Measurements from ENCODE around the gene NUP210.

Gene NUP210

DNA sequence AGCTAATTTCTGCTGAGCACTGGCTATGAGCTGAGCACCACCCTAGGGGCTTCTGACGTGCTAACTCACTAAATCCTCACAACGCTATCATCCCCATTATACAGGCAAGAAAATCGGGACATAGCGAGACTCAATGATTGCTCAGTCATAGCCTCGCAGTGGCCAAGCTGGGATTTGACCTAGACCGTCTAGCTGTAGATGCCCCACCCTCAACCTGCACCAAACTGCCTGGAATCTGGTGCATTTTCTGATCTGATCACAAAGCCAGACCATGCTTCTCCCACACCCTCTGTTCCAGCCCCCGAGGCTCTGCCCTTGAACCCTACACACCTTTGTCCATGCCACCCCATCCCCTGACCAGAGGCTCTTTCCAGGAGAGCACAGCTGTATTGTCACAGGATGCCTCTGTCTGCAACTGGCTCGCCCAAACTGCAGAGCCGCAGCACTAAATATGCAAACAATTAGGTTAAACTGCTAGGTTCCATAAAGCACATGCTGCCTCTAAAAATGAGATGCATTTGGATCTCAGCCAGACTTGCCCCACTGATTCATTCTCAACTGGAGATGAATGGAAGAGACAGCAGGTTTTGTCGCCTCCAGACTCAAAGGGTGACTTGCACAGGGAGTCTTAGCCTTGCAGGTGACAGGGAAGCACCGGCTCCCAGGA is 95.2 kb downstream of the NUP210 start:
- DNase-seq (ENCODE audit: low read depth, low spot score): no peak

GRCh38 chr3:13323822-13324221 is 96.3 kb downstream of the NUP210 start:
- no peak for DNase-seq (ENCODE audit: low read depth, low spot score)

- DNase-seq (ENCODE audit: low read depth, low spot score): no peak
Observed at GRCh38 chr3:13322324-13322723, 97.8 kb downstream of the NUP210 start.

DNA sequence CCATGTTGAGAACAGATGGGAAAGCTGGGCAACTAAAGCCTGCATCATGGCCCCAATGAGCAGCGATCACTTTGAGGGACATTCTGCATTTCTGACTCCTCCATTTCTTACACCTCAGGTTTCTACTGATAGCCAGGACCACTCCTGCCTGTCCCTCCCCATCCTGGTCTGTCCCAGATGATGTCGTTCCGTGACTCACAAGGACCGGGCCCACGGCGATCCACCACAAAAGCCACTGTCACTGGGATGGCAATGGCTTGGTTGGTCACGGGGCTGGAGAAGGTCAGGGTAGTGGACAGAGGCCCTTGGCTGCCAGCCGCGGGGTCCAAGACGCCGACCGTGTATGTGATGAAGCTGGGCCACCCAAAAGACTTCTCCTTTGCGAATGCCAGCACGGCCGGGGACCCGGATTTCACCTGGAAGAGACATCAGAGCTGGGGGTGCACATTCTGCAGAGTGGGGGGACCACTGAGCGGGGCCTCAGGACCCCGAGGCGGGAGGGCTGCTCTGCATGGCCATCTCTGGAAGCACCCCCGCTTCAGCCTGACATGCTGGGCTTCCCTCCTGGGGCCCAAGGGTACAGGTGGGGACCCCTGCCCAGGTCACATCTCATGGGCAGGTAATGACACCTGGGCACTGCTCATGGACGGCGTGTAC is 100.4 kb downstream of the NUP210 start:
- no peak for DNase-seq (ENCODE audit: low read depth, low spot score)

GRCh38 chr3:13318626-13319470 is 101.3 kb downstream of the NUP210 start:
- no peak for DNase-seq (ENCODE audit: low read depth, low spot score)

DNA sequence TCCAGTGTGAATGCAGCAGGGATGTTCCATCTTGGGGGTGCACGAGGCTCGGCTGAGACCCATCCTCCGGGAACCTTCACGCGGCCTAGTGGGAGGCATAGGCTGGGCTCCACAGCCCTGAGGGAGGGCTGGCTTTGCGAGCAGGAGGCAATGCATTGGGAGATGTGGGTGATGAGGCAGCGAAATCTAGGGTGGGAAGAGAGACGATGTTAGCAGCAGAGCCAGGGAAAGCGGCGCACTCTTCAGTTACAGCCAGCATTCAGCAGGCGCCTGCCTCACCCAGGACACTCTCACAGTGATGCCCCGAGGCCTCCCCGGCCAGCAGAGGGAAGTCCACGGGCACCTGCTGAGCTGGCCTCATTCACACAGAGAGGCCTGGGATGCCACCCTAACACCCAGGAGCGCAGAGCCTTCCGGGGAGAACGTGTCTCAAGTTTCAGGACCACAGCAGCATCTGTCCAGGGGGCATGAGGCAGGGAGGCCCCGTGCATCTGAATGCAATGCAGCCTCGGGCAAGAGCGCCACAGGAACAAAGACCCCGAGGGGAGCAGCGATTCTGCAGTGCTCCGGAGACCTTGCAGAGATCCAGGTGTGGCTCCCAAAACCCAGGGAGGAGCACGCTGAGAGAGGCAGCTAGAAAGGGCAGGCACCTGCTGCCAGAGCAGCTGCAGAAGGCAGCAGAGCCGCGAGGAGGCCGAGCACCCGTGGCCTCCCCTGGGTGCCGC is 102.4 kb downstream of the NUP210 start:
- DNase-seq (ENCODE audit: low read depth, low spot score): peak; percentile 54

DNA sequence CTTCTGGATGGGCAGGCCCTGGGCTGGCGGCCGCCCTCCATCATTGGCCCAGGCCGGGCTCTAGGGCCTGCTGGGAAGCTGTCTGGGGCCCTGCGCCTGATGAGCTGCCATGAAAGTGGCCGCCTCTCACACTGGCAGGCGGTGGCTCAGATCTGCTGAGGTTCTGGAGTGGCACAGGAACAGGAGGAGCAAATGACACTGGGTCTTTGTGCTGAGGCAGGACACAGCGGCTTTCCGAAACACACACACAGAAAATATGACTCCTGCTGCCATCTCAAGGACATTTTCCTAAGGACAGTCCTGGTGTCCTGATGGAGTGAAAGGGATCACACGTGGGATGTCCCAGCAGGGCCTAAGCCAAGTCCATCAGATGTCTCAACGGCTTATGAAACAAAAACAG is 103.5 kb downstream of the NUP210 start:
- no peak for DNase-seq (ENCODE audit: low read depth, low spot score)

- DNase-seq (ENCODE audit: low read depth, low spot score): no peak
Observed at GRCh38 chr3:13314877-13315276, 105.2 kb downstream of the NUP210 start.

- DNase-seq (ENCODE audit: low read depth, low spot score): no peak
Observed at GRCh38 chr3:13313813-13314212, 106.3 kb downstream of the NUP210 start.

DNA sequence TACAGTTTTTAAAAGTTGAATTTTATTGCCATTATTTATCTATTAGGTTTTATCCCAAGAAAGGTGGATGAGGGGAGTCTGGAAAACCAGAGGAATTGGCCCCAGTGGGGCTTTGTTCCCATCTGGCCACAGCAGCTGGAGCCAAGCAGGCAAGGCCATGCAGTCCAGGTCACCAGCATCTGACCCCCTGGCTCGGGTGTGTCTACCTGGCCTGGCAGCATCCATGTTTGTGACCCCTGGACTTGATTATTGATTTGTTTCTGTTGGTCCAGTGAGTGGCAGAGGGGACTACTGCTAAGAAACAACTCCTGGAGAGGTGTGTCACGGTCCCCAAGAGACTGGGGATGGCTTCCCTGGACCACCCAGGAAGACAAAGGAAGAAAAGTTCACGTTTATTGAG is 111.1 kb downstream of the NUP210 start:
- no peak for DNase-seq (ENCODE audit: low read depth, low spot score)

DNA sequence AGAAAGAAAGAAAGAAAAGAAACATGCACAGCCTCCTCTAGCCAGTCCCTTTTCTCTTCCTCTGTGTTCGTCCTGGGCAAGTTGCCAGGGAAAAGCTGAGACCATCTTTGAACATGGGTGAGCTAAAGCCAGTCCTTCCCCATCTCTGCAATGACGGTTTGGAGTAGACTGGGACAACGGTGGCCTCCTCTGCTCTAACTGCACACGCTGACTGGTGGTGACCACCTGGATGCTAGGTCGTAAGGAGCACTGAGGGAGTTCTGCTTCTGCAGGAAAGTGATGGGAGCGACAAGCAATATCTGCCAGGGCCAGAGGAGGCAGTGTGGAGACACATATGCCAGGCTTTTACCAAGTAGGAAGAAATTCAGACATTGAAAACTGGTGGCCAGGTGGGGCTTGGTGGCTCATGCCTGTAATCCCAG is 111.7 kb downstream of the NUP210 start:
- DNase-seq (ENCODE audit: low read depth, low spot score): peak; percentile 78

DNA sequence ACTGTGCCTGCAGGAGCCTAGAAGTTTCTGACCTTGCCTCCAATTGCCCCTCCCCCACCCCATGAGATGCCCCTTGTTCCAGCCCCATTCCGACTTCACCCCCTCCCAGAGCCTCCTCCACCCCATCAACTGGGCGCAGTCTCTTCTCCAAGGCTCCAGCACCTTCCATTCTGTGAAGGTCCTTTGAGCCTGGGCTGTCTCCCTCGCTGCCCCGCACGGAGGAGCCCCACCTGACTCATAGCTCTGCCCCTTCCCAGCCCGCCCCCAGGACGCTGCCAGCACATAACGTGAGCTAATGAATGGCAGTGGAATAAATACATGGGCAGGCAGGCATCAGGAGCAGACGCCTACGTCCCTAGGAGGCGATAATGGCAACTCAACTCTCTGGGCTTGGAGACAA is 113.1 kb downstream of the NUP210 start:
- DNase-seq (ENCODE audit: low read depth, low spot score): no peak

DNA sequence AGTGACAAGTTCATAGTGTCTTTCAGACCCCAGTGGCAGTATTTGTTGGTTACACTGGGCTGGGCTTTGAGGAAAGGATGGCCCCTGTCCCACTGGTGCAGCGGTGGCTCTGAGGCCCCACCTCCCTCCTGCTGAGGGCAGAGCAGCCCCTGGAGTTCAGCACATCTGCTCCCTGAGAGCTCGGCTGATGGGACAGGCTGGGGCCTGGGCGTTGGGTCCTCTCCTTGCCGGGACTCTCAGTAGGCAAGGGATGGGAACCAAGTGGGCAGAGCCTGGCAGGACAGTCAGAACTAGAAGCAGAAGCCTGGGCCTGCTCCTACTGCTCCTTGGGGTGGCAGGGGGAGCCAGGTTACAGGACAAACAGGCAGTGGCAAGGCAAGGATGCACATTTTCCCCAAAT is 114.5 kb downstream of the NUP210 start:
- DNase-seq (ENCODE audit: low read depth, low spot score): no peak

GRCh38 chr3:13303410-13303809 is 116.7 kb downstream of the NUP210 start:
- DNase-seq (ENCODE audit: low read depth, low spot score): peak; percentile 39

DNA sequence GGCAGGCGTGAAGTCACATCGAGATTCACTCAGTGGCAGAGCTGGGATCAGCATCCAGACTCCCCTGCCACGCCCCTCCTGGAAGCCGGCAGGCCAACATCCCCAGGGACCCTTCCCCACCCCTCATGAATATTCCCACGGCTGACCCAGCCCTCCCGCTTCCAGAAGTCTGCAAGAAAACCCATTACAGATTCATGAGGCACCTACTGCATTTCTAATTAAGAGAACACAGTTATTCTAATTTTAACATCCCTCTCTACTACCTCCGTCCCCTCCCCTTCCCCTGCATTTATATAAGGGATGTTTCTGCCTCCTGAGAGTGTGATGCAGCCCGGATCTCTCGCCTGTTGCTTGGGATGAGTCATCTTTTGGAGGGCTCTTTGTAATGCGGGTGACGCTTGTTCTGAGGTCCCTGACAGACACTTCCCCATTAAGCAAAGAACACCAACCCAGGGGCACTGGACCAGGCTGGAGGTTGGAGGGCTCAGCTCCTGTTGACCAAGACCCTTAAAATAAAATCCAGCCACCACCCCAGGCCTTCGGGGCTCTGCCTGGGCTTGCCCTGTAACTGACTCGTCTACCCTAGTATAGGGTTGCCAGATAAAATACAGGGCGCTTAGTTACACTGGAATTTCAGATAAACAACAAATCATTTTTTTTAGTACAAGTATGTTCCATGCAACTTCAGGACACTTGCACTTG is 118.7 kb downstream of the NUP210 start:
- DNase-seq (ENCODE audit: low read depth, low spot score): peak; percentile 90

DNA sequence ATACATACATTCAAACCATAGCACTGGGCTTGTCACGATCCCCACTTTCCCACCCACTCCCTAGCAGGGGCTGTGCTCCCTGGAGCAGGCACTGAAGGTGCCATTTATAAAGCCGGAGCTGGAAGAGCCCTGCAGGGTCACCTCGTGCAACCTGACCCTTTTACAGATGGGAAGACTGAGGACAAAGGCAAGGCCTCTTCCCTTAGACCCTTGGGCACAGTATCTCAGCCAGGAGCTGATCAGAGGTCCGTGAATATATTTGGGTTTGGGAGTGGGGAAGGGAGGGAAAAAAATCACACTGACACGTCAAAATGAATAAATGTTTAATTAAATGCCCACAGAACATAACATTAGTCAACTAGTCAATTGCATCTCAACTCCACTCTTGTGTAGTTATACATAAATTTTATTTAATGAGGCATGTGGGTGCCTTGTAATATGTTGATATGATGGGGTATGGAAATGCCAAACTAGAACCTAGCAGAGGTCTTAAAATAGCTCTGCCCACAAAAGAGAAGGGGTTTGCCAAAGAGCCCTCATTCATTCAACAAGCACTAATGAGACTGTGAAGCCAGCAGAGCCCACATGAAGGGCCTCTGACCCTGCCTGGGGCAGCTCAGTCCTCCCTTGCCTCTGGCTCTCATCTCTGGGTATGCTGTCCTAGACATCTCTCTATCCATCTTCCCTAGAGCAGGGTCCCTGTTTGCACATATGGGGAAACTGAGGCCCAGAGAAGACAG is 119.4 kb downstream of the NUP210 start:
- no peak for DNase-seq (ENCODE audit: low read depth, low spot score)

DNA sequence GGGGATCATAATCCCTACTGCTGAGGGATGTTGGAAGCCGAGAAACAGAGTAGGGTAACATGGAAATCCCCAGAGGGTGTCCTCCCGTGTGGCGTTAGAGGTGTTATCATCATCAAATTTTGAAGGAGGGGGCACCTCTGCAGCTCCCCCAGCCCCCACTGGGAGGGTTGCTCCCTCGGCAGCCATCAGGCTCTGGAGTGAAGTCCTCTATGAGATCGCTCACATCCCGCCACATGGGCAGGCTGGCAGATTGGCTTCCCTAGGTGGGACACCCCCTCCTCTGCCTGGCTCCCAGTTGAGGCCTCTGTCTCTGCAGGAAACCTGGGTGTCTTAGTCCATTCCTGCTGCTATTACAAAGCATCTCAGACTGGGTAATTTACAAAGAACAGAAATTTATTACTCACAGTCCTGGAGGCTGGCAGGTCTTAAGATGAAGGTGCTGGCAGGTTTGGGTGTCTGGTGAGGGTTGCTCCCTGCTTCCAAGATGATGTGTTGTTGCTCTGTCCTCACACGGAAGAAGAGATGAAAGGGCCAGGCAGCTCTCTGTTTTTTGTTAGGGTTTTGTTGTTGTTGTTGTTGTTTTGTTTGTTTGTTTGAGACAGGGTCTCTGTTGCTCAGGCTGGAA is 120.5 kb downstream of the NUP210 start:
- no peak for DNase-seq (ENCODE audit: low read depth, low spot score)

DNA sequence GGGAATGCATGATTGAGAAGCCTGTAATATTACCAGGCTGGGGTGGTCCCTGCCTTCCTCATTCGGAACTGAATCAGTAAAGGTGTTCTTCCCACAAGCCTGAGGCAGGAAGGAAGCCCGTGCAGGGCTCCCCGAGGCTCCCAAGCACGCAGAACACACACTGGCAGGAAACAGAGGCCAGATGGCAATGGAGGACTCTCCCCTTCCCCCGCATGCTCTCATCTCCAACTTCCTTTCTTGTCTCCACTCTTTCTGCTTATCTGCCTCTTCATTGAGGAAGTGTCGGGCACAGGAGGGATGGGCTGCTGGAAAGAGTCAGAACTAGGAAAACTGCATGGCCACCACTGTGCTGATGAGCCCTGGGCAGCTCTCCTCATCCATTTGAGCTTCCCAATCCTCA is 123.5 kb downstream of the NUP210 start:
- no peak for DNase-seq (ENCODE audit: low read depth, low spot score)

DNA sequence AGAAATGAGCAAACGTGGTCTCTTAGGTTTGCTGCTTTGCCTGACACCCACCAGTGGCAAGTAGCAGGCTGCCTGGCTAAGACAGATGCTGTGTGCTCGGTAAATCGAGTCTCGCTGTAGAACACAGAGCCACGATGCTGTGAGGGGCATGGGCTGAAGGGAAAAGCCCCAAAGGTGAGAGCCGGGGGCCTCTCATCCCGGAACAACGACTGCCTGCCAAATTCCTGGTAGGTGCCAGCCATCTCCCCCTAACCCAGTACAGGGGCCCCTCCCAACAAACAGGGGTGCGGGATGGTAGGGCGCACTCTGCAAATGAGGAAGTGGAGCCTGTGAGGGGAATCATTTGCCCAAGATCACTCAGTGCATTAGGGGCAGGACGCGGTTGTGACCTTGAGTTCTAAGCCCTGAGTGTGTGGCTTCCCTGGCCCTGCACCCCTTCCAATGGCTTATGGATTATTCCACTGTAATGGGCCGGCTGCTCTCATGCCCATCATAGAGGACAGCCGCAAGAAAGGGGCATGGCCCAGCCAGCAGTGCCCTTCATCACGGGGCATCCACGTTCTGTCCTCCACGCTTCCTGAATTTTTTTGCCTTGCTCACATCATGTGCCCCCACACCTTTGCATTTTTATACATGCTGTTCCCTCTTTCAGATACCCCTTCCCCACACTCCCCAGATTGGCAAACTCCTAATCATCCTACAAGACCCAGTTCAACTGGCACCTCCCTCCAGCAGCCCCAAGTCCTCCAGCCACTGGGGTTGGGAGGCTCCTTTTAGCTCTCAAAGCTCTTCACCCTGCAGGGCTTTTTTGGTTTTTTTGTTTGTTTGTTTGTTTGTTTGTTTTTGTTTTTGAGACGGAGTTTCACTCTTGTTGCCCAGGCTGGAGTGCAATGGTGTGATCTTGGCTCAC is 125.4 kb downstream of the NUP210 start:
- no peak for DNase-seq (ENCODE audit: low read depth, low spot score)
